Body of pancreas (tissue), 4 donors: ENCODE measurements around the gene KCTD4.

Source experiments
- CTCF ChIP-seq, 7 experiments: fragments of 450-650 bp in 4 of 7; fragments of 200-600 bp in 3 of 7; sonication (generic) in 3 of 7; IDR thresholded peaks; one replicate each; pipeline ENCODE4 v1.5.1; 2016 to 2019; ENCODE audit warnings: antibody characterized with exemption in 7 of 7
- POLR2A ChIP-seq, 3 donors: fragments of 450-650 bp; IDR thresholded peaks; one replicate each; pipeline ENCODE4 v1.6.1; 2016; ENCODE audit warnings: antibody characterized with exemption in 3 of 3, mild to moderate bottlenecking in 2 of 3

DNA sequence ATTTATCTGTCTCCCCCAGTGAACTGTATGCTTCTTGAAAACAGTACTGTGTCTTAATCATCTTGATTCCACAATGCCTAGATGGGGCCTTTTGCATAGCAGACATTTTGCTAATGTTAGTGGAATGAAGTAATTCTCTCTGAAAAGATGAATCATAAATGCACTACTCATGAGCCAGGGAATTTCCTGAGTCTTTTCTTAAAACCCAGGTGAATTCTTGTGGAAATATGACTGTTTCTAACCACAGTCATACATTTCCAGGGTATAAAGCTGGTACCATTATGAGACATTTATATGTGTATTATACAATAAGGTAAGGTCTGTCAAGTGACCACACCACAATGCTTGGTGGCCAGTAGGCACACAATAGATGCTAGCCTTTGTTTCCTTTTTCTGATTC is 5.5 kb upstream of the KCTD4 start:
- TF ChIP-seq CTCF (IDR thresholded peaks at IDR 0.05) (no peak), POLR2A (IDR thresholded peaks at IDR 0.05) (no peak)
